Retinal pigment epithelial cell (primary cell): Measurements from ENCODE around the gene LRRC27.
A peak's percentile ranks its signal among the peaks of the same experiment; 100 is the strongest.

ENCODE experiments used
- DNase-seq: peaks from one replicate; pipeline ENCODE4 v3.0.0-alpha.2; 2010; ENCODE audit warnings: low read depth
- H3K4me3 ChIP-seq: 2 replicates; pipeline ENCODE4 v1.5.1; 2011; ENCODE audit warnings: mild to moderate bottlenecking, low read length, control low read depth, moderate library complexity
- CTCF ChIP-seq: conservative IDR thresholded peaks from 2 replicates; pipeline ENCODE4 v1.5.1; 2011; ENCODE audit warnings: low read depth, low read length, control low read depth, inconsistent platforms

LRRC27 gene

GRCh38 chr10:132322586-132323048, 9.4 kb upstream of the LRRC27 start:
- peak; percentile 11 for TF ChIP-seq CTCF
- DNase-seq, result no peak
- H3K4me3 ChIP-seq, result no peak overlapping the region

GRCh38 chr10:132324186-132324585, 7.8 kb upstream of the LRRC27 start:
- no peak overlapping the region for H3K4me3 ChIP-seq
- DNase-seq, result no peak
- TF ChIP-seq CTCF, result no peak

GRCh38 chr10:132326344-132326889, 5.6 kb upstream of the LRRC27 start:
- no peak for TF ChIP-seq CTCF
- H3K4me3 ChIP-seq, result no peak overlapping the region
- no peak for DNase-seq

- DNase-seq, result no peak
- no peak overlapping the region for H3K4me3 ChIP-seq
- no peak for TF ChIP-seq CTCF
Measured at GRCh38 chr10:132326925-132327324, 5.1 kb upstream of the LRRC27 start.

- DNase-seq, result no peak
- no peak for TF ChIP-seq CTCF
- no peak overlapping the region for H3K4me3 ChIP-seq
Measured at GRCh38 chr10:132328106-132328505, 3.9 kb upstream of the LRRC27 start.

DNA sequence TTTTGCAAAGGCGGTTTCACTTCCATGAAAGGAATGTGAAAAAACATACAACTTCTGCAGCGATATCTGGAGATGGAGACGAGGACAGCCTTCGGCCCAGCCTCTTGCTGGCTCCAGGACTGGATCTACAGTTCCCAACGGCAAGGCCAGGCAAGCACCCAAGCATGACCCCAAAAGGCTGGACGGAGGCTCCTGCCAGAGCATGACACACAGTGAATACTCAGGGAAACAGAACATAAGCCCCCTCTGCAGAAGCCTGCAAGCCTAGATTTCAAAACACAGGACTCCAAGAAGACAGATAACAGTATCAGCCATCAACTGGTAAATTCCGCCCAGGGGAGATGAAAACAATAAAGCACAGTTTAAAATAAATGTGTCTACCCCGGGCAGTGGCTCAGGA, 3.3 kb upstream of the LRRC27 start:
- no peak for TF ChIP-seq CTCF
- H3K4me3 ChIP-seq, result no peak overlapping the region
- DNase-seq, result no peak
